ENCODE results near the gene ALKBH3. TPM values are rescaled to one million over a fixed set of nuclear protein-coding genes. Genes with fewer than 3 reads are reported as not detected.

The ALKBH3 gene
- total and polyA plus RNA-seq, 3 donors from 2014 or later: 39.9 to 45.8 (median 45.4) TPM

DNA sequence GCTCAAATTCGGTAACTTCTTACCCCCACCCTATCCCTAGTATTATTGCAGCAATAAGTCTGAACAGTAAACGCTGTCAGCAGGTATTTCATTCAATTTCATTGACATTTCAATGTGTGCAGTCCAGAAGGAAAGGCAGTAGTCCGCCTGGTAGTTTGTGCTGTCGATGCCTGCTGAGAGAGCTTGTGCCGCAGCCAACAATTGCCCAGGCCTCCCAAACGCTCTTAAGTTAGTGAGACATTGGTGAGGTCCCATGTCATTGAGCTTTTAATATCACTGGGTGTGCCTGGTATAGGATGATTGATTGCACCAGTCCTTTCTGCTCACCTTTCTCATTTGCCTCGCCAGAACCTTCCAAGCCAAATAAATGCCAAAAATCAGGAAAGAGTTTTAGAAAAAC is 28.1 kb downstream of the ALKBH3 start:
- Histone ChIP-seq H3K27me3 (no peaks in the 10 kb centered on the region), H3K9me3 (no peaks in the 10 kb centered on the region), H3K36me3 (ENCODE audit: low read depth, missing control alignments) (no peaks in the 10 kb centered on the region), H3K27ac (no peak overlapping the region), H3K4me3 (no peak overlapping the region), H3K4me1 (no peaks in the 10 kb centered on the region)
- DNase-seq: no peak
- TF ChIP-seq, protein P1, sequence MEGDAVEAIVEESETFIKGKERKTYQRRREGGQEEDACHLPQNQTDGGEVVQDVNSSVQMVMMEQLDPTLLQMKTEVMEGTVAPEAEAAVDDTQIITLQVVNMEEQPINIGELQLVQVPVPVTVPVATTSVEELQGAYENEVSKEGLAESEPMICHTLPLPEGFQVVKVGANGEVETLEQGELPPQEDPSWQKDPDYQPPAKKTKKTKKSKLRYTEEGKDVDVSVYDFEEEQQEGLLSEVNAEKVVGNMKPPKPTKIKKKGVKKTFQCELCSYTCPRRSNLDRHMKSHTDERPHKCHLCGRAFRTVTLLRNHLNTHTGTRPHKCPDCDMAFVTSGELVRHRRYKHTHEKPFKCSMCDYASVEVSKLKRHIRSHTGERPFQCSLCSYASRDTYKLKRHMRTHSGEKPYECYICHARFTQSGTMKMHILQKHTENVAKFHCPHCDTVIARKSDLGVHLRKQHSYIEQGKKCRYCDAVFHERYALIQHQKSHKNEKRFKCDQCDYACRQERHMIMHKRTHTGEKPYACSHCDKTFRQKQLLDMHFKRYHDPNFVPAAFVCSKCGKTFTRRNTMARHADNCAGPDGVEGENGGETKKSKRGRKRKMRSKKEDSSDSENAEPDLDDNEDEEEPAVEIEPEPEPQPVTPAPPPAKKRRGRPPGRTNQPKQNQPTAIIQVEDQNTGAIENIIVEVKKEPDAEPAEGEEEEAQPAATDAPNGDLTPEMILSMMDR (IDR thresholded peaks at IDR 0.05): no peak
- no peak for TF ChIP-seq POLR2A (IDR thresholded peaks at IDR 0.05)
- 93% methylated on average over 7 of the region's 7 CpGs for WGBS, 2 donors
- intact Hi-C loops (cut with DNase I; ENCODE audit: low total_unique reads): no loop called here

DNA sequence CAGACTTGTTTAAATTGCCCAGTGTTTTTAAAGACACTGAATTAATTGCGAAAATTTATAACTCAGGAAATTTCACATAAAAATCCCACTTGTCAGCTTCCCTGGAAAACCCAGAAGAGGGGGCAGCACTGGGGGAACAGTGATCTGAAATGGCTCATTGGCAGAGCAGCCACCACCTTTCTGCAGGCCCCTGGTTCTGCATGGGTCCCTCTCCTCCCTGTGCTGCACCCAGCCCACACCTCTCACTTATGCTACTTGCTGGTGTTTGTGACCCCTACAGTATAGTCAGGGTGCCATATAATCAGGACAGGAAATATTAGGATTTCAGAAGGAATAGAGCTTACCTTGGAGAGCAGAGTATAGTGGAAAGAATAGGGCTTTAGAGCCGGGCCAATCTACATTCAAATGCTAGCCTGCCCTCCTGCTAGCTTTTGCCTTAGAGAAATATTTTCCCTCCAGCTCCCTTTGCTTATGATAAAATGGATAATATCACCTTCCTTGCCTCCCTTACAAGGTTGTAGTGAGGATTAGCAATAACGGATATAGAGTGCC is 33.3 kb downstream of the ALKBH3 start:
- 79 to 82% methylated on average over 3 of the region's 3 CpGs for WGBS, 2 donors
- Histone ChIP-seq H3K36me3 (ENCODE audit: low read depth, missing control alignments) (no peaks in the 10 kb centered on the region), H3K4me3 (no peak overlapping the region), H3K4me1 (no peaks in the 10 kb centered on the region), H3K9me3 (no peaks in the 10 kb centered on the region), H3K27me3 (no peaks in the 10 kb centered on the region), H3K27ac (no peak overlapping the region)
- no peak for DNase-seq
- intact Hi-C loops (cut with DNase I; ENCODE audit: low total_unique reads): no loop called here
- no peak for TF ChIP-seq POLR2A (IDR thresholded peaks at IDR 0.05)
- TF ChIP-seq, protein P1 (IDR thresholded peaks at IDR 0.05): no peak

DNA sequence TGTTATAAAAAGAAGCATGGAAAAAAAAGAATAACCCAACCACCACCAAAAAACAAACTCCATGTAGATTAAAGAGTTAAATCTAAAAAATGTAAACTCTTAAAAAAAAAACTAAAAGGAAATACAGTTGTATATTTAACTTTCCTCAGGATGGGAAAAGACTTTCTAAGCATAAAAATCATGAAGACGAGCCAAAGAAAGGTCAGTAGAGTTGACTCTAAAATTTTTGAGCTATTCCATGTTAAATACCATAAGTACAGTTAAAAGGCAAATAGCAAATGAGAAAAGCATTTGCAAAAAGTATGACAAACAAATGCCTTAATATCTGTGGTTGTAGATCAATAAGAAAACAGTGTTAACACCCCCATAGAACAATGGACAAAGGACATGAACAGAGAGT is 33.8 kb downstream of the ALKBH3 start:
- Histone ChIP-seq H3K36me3 (ENCODE audit: low read depth, missing control alignments) (no peaks in the 10 kb centered on the region), H3K27me3 (no peaks in the 10 kb centered on the region), H3K4me3 (no peak overlapping the region), H3K9me3 (no peaks in the 10 kb centered on the region), H3K4me1 (no peaks in the 10 kb centered on the region), H3K27ac (no peak overlapping the region)
- WGBS, 2 donors: 58 to 67% methylated on average over 1 of the region's 1 CpG
- TF ChIP-seq, protein P1 (IDR thresholded peaks at IDR 0.05): no peak
- no peak for TF ChIP-seq POLR2A (IDR thresholded peaks at IDR 0.05)
- intact Hi-C loops (cut with DNase I; ENCODE audit: low total_unique reads): no loop called here
- DNase-seq: no peak

DNA sequence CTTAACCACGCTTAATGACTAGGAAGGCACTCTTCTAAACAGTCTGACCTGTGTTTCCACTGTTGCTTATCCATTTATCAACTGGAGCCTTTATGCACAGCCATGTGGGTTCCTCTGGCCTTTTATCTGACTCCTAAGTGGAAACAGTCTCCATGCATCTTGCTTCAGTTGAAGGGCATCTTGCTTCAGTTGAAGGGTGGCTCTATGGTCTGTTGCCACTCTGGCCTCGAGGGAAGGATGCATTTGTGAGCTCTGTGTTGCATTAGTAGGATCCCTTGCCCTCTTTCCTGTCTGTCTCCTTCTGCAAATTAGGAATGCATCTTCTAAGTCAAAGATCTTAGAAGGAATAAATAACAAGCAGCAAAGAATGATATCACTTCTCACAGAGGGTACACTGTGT is 36.0 kb downstream of the ALKBH3 start:
- no peaks in the 10 kb centered on the region for H3K36me3 ChIP-seq (ENCODE audit: low read depth, missing control alignments)
- intact Hi-C loops (cut with DNase I; ENCODE audit: low total_unique reads): no loop called here
- no peak for TF ChIP-seq POLR2A (IDR thresholded peaks at IDR 0.05)
- TF ChIP-seq, protein P1 (IDR thresholded peaks at IDR 0.05): no peak
- H3K27me3 ChIP-seq: no peaks in the 10 kb centered on the region
- peaks cover 8% of the 10 kb centered on the region for H3K4me1 ChIP-seq
- no peak for DNase-seq
- H3K9me3 ChIP-seq: no peaks in the 10 kb centered on the region
- 73 to 74% methylated on average over 2 of the region's 2 CpGs for WGBS, 2 donors
- no peak overlapping the region for H3K27ac ChIP-seq
- H3K4me3 ChIP-seq: no peak overlapping the region

DNA sequence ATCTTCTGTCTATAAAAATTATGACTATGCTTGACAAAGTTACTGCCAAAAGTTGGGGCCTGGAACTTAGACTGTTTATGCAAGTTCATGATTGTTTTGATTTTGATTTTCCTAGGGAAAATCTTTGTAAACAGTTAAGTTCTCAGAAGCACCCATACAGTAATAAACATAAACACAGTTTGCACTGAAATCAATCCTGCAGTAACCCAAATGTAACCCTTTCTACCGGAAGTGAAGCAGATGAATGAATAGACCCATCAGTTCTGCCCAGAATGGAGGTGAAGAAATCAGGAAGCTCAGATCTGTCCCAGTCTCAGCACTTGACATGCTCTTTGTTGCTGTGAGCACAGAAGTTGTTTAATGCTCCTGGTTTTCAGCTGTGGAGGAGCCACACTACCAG is 37.2 kb downstream of the ALKBH3 start:
- no peak for TF ChIP-seq POLR2A (IDR thresholded peaks at IDR 0.05)
- TF ChIP-seq, protein P1 (IDR thresholded peaks at IDR 0.05): no peak
- WGBS, 2 donors: 51 to 69% methylated on average over 1 of the region's 1 CpG
- Histone ChIP-seq H3K9me3 (no peaks in the 10 kb centered on the region), H3K27me3 (no peaks in the 10 kb centered on the region), H3K4me1 (peaks cover 13% of the 10 kb centered on the region), H3K36me3 (ENCODE audit: low read depth, missing control alignments) (no peaks in the 10 kb centered on the region), H3K4me3 (no peak overlapping the region), H3K27ac (peak overlapping the region in 1 of 2 donors; percentile 42)
- DNase-seq: no peak
- intact Hi-C loops (cut with DNase I; ENCODE audit: low total_unique reads): no loop called here

All from testis (tissue), 3 donors.